HepG2 (cell line): Measurements from ENCODE around the gene SLC24A4. TPM values are rescaled to one million over a fixed set of nuclear protein-coding genes. Genes with fewer than 3 reads are reported as not detected.

ENCODE experiments used
- FOXO1 ChIP-seq: sonication (generic); formaldehyde crosslinking; IDR thresholded peaks from 2 replicates; pipeline ENCODE4 v1.4.0; 2020; ENCODE audit warnings: missing genetic modification reagents
- IRX3 ChIP-seq: sonication (generic); formaldehyde crosslinking; IDR thresholded peaks from 2 replicates; pipeline ENCODE4 v1.8.1; 2023; ENCODE audit warnings: mild to moderate bottlenecking, low read depth, missing genetic modification reagents, borderline replicate concordance
- KDM2A ChIP-seq: sonication (generic); formaldehyde crosslinking; IDR thresholded peaks from 2 replicates; pipeline ENCODE4 v1.4.0; 2020; ENCODE audit warnings: low read depth, missing genetic modification reagents, borderline replicate concordance
- KDM5B ChIP-seq: sonication (generic); formaldehyde crosslinking; IDR thresholded peaks from 2 replicates; pipeline ENCODE4 v1.4.0; 2020; ENCODE audit warnings: missing genetic modification reagents, mild to moderate bottlenecking, borderline replicate concordance
- LBX2 ChIP-seq: sonication (generic); formaldehyde crosslinking; IDR thresholded peaks from 2 replicates; pipeline ENCODE4 v1.5.0; 2020; ENCODE audit warnings: missing genetic modification reagents, mild to moderate bottlenecking, borderline replicate concordance
- PATZ1 ChIP-seq: sonication (generic); formaldehyde crosslinking; IDR thresholded peaks from 2 replicates; pipeline ENCODE4 v1.4.0; 2020; ENCODE audit warnings: missing genetic modification reagents
- POLR2AphosphoS2 ChIP-seq: IDR thresholded peaks from 2 replicates; pipeline ENCODE4 v1.6.1; 2011; ENCODE audit warnings: low read depth, low read length, improper control_type of control experiment
- ZNF296 ChIP-seq: sonication (generic); formaldehyde crosslinking; conservative IDR thresholded peaks from 2 replicates; pipeline ENCODE4 v1.5.0; 2020; ENCODE audit warnings: mild to moderate bottlenecking, missing genetic modification reagents
- ZNF326 ChIP-seq: sonication (generic); formaldehyde crosslinking; IDR thresholded peaks from 2 replicates; pipeline ENCODE4 v1.4.0; 2020; ENCODE audit warnings: missing genetic modification reagents, borderline replicate concordance
- ZNF614 ChIP-seq: IDR thresholded peaks from 2 replicates; pipeline ENCODE4 v1.6.1; 2018; ENCODE audit warnings: missing biosample characterization, missing genetic modification reagents, inconsistent platforms, borderline replicate concordance
- ZSCAN21 ChIP-seq: sonication (generic); formaldehyde crosslinking; IDR thresholded peaks from 2 replicates; pipeline ENCODE4 v1.8.0; 2022; ENCODE audit warnings: mild to moderate bottlenecking, missing genetic modification reagents, moderate library complexity, borderline replicate concordance
- polyA plus RNA-seq, 8 experiments: library from polyadenylated mRNA; depleted of rRNA in 3 of 8; stranded (reverse) in 7 of 8; unstranded in 1 of 8; fragments of >200 nt; fragmentation: Illumina TruSeq in 4 of 8; extraction: Trizol in 4 of 8; gene quantifications; 2 replicates each; pipeline versions ENCODE4 v1.2.1 to v1.2.3, GENCODE V29; 2011 to 2016; ENCODE audit warnings: low read depth in 4 of 8, missing spikeins in 1 of 8, mixed read lengths in 1 of 8; ENCODE audit not compliant: insufficient read depth in 1 of 8
- total RNA-seq, 5 experiments: library from RNA; depleted of rRNA; stranded (reverse); fragments of >200 nt; fragmentation: Illumina TruSeq; extraction: Trizol; gene quantifications; 2 replicates each; pipeline ENCODE4 v1.2.3, GENCODE V29; 2016; ENCODE audit warnings: low read depth in 1 of 5

SLC24A4 gene
- total and polyA plus RNA-seq, 2 of the 13 experiments (the other 11 are each of a cell fraction or from before 2014, with no cell fraction given), result not detected

GRCh38 chr14:92513966-92514843 is 191.2 kb downstream of the SLC24A4 start (continued):
- TF ChIP-seq PATZ1 (CRISPR knock-in tag), result peak; percentile 80
- peak; percentile 59 for TF ChIP-seq LBX2
- TF ChIP-seq ZNF296 (CRISPR knock-in tag), result peak; percentile 80; the same call in 1 of the 2 replicates
- 0 out of 2 replicates have a peak, but pooled peaks have one; percentile 79 for TF ChIP-seq IRX3
- no peak for TF ChIP-seq ZNF614
- TF ChIP-seq KDM5B (CRISPR knock-in tag), result peak; percentile 88; the same call in 1 of the 2 replicates
- TF ChIP-seq FOXO1 (CRISPR knock-in tag), result 0 out of 2 replicates have a peak, but pooled peaks have one; percentile 40
- peak; percentile 73; the same call in 1 of the 2 replicates for TF ChIP-seq KDM2A (CRISPR knock-in tag)
- TF ChIP-seq POLR2AphosphoS2, result no peak
- TF ChIP-seq ZNF326 (CRISPR knock-in tag), result no peak
- peak; percentile 72; the same call in 1 of the 2 replicates for TF ChIP-seq ZSCAN21 (CRISPR knock-in tag)
